SW480 (cell line): Measurements from ENCODE around the gene RASSF9.

Source experiments
- DNase-seq: peaks from one replicate; pipeline ENCODE4 v3.0.0-alpha.2; 2016; ENCODE audit warnings: low spot score

The RASSF9 gene

DNA sequence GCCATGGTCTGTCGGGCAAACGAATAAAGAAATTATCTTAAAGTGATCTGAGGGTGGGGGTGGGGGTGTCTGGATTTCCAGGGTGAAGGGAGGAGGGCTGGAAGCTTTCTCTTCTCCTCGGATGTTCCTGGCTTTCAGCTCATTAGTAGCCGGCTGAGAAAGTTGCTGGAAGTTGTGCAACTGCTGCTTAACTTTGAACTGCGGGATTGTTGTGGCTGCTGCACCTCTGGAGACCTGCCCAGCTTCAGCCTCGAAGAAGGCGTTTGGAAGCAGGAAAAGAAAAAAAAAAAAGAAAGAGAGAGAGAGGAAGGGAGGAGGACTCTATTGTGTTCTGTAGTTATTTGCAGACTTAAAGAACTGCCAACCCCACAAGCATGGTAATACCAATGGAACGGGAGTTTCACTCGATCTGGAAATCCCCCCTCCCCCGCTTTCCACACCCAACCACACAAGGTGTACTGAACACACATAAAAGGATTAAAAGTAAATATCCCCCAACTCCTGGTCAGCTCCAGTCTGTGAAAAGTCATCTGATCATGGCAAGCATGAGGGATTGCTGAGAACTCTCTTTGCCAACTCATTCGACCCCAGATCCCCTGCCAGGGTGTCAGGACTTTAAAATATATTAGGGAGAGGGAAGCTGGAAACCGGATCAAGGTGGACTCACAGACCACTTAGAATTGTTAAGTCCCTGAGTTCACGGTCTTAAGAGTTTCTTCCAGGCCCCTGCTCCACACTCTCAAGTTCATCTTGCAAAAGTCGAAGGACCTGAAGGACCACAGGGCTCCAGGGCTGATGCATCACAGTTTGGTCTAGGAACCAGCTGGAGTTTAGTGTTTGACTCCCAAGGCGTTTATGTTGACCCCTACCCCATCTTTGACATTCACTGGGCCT, at the start of gene RASSF9:
RASSF9 (minus strand) TSS at position 213 of the 894 bp plus-strand sequence; CDS start at position 5, 208 bp downstream.
- DNase-seq: peak; percentile 20

DNA sequence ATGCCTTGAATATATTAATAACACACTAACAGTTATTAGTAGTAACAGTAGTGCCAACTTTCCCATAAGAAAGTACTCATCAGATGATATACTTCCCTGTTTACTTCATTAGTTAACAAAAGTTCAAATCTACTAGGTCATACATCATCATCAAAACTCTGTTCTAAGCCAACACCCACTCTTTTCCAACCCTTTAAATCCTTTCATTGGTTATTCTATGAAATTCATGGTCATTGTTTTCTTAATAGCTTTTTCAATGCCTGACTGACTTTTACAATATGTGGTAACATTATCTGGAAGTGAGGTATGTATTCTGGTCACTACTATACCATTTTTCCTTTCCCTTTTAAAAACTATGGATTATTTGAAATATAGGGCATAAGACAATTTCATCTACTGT, 47.6 kb upstream of the RASSF9 start:
- DNase-seq: no peak

DNA sequence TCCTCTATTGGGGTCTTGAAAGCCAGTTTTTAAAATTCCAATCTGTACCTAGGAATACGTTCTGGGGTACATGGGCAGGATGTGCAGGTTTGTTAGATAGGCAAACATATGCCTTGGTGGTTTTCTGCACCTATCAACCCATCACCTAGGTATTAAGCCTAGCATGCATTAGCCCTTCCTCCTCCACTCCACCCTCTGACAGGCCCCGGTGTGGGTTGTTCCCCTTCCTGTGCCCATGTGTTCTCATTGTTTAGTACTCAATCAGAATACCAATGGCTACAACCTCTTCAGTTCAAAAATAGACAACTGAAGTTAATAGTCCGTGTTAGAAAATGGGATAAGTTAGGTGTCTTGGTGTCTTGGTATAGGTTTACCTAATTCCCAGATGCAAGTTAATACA, 41.2 kb upstream of the RASSF9 start:
- DNase-seq: no peak

DNA sequence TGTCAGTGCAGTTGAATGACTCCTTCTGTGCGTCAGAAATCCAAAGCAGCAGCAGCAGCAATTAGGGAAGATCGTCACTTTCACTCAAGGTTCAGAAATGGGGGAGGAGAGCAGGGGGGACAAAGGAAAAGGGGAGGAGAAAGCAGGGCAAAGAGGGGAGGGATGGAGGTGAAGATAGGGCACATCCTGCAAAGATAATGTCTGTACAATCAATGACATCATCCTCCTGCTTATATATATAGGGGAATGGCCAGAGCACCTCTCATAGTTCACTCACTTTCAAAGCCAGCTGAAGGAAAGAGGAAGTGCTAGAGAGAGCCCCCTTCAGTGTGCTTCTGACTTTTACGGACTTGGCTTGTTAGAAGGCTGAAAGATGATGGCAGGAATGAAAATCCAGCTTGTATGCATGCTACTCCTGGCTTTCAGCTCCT, 37.8 kb upstream of the RASSF9 start, which contains the start of gene NTS:
NTS (plus strand) TSS at position 265 of the 431 bp plus-strand sequence; CDS start at position 374, 109 bp downstream.
- peak; percentile 2 for DNase-seq

DNA sequence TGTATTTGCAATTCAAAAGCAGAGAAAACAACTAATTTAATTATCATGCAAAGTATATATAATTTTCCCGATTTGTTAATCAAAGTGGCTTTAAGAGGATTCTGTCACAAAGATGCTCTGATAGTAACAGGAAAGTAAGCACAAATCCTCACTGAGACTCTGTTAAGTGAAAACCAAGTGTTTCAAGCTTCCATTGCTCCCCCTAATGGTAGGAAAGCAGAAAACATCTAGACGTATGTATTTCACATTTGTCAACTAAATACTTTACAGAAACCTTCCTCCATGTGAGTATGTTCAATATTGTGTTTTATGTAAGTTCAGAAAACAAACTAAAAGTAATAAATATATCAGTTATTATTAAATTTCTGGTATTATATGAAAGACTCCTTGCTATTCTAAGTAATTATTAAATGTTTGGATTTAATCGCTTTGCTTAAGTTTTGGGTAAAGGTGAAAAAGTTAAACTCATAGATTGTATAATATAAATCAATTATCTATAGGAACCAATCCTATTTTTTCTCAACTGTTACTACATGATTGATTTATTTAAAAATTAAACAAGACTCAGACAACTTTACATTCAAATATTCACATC, 36.4 kb upstream of the RASSF9 start:
- DNase-seq: peak; percentile 46

DNA sequence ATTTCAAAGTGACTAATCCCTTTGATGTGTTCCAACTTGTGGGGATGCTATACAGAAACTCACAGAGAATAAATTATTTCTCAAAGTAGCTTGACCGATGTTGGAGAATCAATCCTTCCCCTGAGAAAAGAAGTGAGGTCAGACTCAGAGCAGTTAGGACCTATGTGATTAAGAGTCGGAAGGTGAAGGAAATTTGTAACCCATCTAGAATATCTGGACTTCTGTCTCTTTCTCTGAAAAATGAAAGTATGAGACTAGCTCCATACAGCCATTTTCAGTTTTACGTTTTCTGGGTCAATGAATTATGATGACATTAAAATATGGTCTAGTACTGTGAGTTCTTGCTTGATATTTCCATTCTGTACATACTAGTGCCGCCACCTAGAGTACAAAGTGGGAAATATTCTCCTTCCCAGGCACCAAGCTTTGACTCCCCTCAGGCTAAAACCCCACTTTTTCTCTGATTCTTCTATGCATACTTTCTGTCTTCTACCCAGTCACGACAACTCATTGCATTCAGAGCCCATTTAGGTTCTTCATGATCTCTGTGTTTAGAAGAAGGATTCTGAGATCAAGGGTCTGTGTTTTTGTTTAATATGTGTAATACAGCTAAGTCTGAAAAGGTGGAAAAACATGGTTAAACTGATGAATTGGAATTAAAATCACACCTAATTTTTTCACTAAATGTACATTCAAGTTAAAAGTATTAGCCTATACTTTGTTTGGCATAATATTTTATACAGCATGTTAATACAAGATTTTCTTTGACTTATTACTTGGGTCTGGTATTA, 31.0 kb upstream of the RASSF9 start:
- peak; percentile 57 for DNase-seq

DNA sequence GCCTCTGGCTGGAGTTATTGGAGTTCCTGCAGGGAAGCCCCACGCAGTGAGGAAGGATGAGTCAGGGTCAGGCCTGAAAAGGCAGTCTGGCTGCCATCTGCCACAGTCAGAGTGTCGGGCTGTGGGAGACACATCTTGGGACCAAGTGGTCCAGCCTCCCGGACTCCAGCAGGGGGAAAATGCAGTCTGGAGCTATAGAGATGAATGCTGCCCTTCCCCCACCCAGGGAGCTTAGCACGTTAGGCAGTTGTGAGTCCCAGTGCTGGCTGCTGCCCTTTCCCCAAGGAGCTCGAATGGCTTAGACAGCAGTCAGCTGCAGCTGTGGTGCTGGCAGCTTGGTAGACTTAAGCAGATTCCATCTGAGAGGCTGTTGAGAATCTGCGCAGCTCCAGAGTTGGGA, 29.7 kb upstream of the RASSF9 start:
- DNase-seq: no peak

DNA sequence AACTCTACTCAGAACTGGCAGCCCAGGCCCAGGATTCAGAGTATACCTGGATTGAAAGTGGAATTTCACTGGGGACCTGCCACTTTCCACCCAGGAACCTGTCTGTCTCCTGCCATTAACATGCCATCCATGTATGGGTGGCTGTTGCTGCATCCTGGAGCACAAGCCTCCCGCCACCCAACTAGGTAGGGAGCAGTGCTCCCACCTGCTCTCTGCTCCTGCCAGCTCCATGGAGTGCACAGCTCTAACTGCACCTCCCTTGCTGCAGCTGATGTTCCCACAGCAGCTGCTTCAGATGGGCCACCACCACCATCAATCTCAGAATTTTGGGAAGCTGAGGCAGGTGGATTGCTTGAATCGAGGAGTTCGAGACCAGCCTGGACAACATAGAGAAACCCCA, 20.8 kb upstream of the RASSF9 start:
- DNase-seq: no peak

DNA sequence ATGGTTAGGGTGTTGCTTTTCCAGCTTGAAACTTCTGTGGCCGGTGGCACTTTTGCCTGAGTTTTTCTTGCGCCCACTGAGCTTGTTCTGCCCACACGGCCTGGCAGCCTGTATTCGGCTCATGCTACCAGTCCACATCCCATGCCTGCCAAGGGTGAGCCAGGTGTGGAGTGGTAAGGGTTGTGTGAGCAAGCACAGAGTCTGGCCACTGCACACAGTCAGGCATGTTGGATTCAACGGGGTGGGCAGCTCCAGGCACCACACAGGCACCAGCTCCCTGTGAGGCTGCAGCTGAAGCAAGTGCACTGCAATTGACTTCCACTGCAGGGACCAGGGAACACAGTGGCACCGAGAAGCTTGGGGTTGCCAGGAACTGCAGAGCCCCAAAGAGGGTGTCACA, 19.1 kb upstream of the RASSF9 start:
- no peak for DNase-seq

DNA sequence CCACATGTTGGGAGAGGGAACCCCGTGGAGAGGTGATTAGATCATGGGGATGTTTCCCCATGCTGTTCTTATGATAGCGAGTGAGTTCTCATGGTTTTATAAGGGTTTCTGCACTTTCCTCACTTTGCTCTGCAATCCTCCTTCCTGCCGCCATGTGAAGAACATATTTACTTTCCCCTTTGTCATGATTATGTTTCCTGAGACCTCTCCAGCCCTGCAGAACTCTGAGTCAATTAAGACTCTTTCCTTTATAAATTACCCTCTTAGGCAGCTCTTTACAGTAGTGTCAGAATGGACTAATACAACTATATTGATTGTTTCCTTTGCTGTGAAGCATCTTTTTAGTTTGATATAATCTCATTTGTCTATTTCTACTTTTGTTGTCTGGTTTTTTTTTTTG, 13.1 kb upstream of the RASSF9 start:
- no peak for DNase-seq

DNA sequence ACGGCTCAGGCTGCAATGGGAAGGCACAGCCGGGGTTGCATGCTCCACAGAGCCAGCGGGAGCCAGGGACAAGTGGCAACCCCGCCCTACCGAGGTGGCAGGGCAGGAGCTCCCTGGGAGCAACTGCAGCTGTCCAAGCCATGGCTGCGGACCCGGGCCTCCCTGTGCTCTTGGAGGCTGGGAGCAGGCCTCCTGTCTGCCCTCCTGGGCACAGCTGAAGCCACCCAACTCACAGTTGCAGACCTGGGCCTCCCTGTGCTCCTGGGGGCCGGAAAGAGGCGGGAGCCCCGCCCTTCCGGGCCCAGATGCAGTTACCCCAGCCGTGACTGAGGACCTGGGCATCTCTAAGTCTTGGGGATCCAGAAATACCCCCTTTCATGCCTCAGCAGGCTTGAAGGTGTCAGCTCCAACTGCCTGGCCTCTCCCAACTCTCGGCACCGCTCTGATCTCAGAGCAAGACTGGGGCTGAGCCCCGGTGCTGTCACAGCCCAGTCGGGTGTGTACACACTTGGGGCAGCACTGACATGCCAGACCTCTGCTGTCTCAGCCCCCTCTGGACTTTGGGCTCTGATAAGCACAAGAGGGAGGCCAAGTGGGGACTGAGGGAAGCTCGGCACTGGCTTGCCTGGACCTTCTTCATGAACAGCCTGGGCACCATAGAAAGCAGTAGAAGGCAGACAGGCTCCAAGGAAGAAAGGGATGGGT, 7.5 kb upstream of the RASSF9 start:
- DNase-seq: no peak

DNA sequence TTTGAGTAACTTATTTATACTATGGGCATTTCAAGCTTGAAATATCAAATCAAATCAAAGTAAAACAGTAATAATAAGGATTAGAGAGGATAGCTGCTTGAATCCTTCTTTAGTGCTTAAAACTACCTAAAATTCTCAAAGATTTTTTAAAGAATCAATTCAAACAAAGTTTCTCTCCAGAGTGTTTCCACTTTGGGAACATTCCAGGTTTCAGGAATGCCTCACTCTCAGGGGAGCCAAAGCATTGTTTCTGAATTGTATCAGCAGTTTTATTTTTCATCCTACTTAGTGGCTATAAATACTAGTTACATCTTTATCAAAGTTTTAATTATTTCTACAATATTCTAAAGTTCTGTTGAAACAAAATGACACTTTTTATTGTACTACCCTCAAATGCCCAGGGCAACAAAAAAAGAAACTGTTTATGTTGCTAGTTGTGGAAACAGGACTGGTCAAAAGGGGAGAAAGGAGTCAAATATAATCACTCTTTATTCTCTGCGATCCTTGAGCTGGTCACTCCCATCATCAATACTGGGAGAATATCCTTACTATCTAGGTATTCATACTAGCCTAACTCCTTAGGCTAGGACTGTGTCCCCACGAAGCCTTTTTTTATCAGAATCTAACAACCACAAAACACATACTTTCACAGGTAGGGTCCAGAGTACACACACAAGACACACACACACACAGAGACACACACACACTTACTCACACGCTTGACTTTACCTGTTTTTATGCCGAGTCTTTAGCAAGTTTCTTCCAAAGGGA, 598 bp downstream of the RASSF9 start:
- peak; percentile 11 for DNase-seq

DNA sequence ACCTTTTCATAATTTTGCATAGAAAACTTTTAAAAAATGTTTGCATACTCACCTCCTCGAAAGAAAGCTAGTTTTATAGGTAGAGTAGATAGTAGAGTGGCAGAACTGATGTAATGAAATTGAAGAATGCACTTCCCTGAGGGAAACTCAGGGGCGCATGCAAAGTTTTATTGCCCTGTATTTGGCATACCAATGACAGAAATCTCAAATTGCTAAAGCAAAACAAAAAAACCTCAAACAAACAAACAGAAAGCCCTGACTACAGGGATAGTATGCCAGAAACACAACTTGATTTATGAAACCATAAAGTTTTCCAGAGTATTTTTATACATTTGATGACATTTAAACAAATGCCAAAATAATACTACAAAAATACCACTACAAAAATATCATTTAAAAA, 1.8 kb downstream of the RASSF9 start:
- DNase-seq: peak; percentile 4

DNA sequence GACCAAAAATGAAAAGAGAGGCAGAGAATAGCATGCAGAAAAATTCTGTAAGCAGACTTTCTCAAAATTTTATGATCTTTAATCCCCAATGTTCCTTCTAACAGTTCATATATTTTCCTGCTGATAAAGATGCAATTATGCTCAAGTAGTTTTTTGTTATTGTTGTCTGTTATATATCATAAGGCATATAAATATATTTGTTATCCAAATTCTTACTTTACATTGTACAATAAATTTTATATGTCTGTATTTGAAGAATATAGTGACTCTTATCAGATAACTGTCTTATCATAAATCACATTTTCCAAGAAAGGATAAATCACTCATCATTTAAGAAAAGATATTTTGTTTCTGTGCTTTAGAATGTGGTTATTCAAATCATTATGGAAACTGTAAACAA, 2.6 kb downstream of the RASSF9 start:
- no peak for DNase-seq

DNA sequence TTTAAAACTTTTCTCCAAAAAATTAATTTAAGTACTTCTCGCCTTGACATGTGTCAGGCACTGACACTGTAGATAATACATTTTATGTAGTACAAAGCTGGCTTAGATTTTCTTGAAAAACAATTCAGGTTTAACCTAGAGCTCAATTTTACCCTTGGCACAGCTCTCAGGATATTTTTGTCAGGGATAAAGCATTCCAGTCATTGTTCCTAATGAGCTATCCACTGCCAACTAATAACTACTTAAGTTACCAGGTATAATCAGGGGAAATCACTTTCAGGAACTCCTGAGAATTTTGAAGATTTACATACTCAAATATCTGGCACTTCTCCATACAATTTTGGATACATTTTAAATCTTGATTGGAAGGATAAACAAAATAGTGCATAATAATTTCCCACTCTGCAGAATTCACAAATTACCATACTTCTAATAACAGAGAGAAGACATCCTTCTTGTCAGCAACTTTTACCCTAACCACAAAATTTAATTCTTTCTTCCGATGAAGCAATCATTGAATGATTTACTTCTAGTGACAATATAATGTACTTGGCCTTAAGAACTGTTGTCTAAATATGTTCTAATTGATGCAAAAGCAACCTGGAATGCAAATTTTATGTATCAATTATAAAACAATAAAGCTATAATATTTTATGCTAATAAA, 4.8 kb downstream of the RASSF9 start:
- no peak for DNase-seq

DNA sequence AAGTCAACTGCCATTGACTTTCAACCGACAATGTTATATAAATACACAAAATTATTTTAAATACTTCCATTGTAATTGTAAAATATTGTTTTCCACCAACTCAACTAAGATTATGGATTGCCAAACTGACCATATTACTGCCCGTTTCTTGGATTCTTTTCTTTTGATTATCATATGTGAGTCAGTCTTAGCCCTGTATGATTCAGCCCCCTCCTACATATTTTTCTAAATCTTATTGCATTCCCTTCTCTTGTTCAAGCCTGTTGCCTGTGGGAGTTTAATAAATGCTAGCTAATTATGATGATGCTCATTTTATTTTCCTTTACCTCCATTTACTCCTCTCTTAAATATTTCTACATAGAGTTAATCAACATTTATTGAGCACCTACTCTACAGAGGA, 6.8 kb downstream of the RASSF9 start:
- DNase-seq: no peak

DNA sequence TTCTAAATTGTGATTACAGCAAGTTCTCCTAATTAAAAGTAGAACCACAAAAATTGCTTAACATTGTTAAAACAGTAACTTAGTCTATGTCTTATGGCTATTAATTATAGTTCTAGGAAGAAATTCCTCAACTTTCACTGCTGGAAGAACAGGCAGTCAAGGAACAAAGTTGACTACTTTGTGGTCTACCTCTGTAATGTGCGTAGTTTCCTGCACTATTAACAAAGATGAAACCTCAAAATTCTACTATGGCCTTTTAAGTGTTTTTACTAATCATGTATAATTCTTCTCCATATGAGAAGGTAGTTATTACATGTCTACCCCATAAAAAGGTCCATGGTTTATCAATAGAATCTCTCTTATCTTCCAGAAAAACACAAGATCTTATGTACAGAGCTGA, 7.6 kb downstream of the RASSF9 start:
- DNase-seq: no peak

DNA sequence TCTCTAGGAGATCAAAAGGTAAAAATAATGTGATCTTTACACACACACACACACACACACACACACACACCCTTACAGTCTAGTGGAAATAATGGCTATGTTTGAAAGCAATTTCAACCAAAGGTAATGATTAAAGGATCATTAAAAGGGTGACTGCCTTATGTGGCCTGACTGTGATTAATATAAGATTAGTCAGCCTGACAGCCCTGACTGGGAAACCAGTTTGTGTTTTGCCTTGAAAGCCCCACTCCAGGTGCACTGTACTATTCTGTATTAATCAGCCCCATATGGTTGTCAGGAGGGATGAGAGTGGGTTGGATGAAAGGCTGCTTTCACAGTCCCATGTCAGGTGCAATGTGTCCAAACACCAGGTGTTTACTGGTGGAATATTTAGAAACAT, 10.5 kb downstream of the RASSF9 start:
- peak; percentile 88 for DNase-seq

DNA sequence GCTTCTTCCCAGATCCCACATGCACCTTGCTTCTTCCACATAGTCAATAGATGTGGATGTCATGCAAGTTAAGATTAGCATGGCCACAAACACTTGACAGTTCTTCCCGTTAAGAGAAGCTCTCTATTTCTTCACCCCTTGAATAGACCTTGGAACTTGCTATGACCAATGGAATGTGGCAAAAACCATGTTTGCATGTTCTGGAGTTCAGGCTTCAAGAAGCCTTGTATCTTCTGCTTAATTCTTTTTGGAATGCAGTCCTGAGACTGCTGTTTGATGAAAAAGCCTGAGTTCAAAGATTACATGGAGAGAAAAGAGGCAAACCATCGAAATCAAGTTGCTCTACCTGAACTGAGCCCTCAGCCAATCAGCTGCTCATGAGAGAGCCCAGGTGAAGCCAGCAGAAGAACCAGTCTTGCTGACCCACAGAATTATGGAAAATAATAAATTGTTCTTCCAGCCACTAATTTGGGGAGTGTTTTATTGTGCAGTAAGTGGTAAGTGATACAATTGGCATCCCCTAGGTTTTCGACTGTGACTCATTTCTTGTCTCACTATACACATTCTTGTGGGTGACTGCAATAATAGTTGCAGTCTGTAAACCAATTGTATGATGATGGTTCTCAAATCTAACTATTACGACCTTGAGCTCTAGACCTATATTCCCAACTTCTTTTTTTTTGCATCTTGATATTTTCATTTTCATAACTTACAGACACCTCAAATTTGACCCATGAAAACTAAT, 12.6 kb downstream of the RASSF9 start:
- peak; percentile 67 for DNase-seq

DNA sequence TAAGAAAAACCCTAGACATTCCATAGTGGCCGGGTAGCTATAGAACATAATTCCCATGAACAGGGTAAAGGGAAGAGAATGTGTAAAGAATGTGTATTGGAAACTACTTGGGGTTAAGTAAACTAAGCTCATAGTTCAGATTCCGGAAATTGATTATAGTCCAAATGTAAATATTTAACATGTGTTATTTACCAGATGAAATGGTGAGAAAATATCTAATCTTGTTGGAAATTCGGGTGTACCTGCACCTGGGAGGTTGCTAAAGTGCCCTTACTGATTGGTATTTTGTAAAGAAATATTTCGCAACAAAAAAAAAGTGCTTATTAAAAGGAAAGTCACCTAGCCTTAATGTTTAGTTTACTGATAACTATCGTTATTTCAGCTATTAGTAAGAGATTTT, 14.4 kb downstream of the RASSF9 start:
- no peak for DNase-seq
